ENCODE measurements around the gene ARFIP2. TPM values are rescaled to one million over a fixed set of nuclear protein-coding genes. Genes with fewer than 3 reads are reported as not detected.

Gene ARFIP2
- total RNA-seq, 6 donors from 2014 or later = 41.7 to 80.7 (median 54.6) TPM

- Histone ChIP-seq H3K9me3 (no peaks in the 10 kb centered on the region), H3K4me3 (no peak overlapping the region), H3K36me3 (no peaks in the 10 kb centered on the region), H3K27me3 (no peaks in the 10 kb centered on the region), H3K4me1 (no peaks in the 10 kb centered on the region), H3K27ac (no peak overlapping the region)
- no peak for DNase-seq
- no peak for TF ChIP-seq POLR2AphosphoS5 (IDR thresholded peaks at IDR 0.05)
- TF ChIP-seq POLR2A (IDR thresholded peaks at IDR 0.05) = no peak
- TF ChIP-seq, protein P1, sequence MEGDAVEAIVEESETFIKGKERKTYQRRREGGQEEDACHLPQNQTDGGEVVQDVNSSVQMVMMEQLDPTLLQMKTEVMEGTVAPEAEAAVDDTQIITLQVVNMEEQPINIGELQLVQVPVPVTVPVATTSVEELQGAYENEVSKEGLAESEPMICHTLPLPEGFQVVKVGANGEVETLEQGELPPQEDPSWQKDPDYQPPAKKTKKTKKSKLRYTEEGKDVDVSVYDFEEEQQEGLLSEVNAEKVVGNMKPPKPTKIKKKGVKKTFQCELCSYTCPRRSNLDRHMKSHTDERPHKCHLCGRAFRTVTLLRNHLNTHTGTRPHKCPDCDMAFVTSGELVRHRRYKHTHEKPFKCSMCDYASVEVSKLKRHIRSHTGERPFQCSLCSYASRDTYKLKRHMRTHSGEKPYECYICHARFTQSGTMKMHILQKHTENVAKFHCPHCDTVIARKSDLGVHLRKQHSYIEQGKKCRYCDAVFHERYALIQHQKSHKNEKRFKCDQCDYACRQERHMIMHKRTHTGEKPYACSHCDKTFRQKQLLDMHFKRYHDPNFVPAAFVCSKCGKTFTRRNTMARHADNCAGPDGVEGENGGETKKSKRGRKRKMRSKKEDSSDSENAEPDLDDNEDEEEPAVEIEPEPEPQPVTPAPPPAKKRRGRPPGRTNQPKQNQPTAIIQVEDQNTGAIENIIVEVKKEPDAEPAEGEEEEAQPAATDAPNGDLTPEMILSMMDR (IDR thresholded peaks at IDR 0.05) = no peak
- ATAC-seq (ENCODE audit: low FRiP score in 2 of 2) = no peak
Measured at GRCh38 chr11:6427516-6427915, 53.6 kb downstream of the ARFIP2 start.

Other genes with a start within 250 kb of the ARFIP2 start
- 100 to 1,000 TPM in 1 of 6 donors, 10 to 100 TPM in 5; 37.4 to 163 (median 39.6) TPM for gene FHIP1B, start 246.7 kb downstream of the ARFIP2 start, total RNA-seq
- gene CNGA4, start 242.2 kb downstream of the ARFIP2 start, total RNA-seq = 1 to 10 TPM in 4 of 6 donors, under 1 TPM in 2; 0.23 to 9.3 (median 1.8) TPM
- not detected for gene CCKBR, start 221.5 kb downstream of the ARFIP2 start, total RNA-seq
- 100 to 1,000 TPM in 2 of 6 donors, 10 to 100 TPM in 4; 45.1 to 173 (median 65.8) TPM for gene CAVIN3, start 160.8 kb downstream of the ARFIP2 start, total RNA-seq
- 10 to 100 TPM; 25.3 to 62.9 (median 53.9) TPM for gene SMPD1, start 90.9 kb downstream of the ARFIP2 start, total RNA-seq
- gene APBB1, start 62.2 kb downstream of the ARFIP2 start, total RNA-seq = 10 to 100 TPM; 30.4 to 66.8 (median 40.0) TPM
- 1 to 10 TPM in 5 of 6 donors, under 1 TPM in 1; 0.67 to 3.6 (median 2.6) TPM for gene HPX, start 40.3 kb downstream of the ARFIP2 start, total RNA-seq
- gene TRIM3, start 7.4 kb downstream of the ARFIP2 start, total RNA-seq = 10 to 100 TPM; 21.4 to 63.9 (median 28.7) TPM
- gene TIMM10B, start 170 bp upstream of the ARFIP2 start, total RNA-seq = 10 to 100 TPM; 21.0 to 53.0 (median 42.6) TPM
- gene DNHD1, start 15.9 kb upstream of the ARFIP2 start, total RNA-seq = 10 to 100 TPM; 10.5 to 79.6 (median 21.6) TPM
- 10 to 100 TPM; 13.4 to 25.2 (median 22.1) TPM for gene RRP8, start 122.3 kb upstream of the ARFIP2 start, total RNA-seq
- gene ILK, start 122.4 kb upstream of the ARFIP2 start, total RNA-seq = 100 to 1,000 TPM; 130 to 191 (median 146) TPM
- gene TAF10, start 130.9 kb upstream of the ARFIP2 start, total RNA-seq = 100 to 1,000 TPM in 3 of 6 donors, 10 to 100 TPM in 3; 60.8 to 153 (median 96.5) TPM
- 100 to 1,000 TPM in 4 of 6 donors, 10 to 100 TPM in 2; 71.6 to 240 (median 145) TPM for gene TPP1, start 138.1 kb upstream of the ARFIP2 start, total RNA-seq
- 10 to 100 TPM in 4 of 6 donors, 1 to 10 TPM in 2; 9.2 to 32.2 (median 12.8) TPM for gene DCHS1, start 174.5 kb upstream of the ARFIP2 start, total RNA-seq
- gene MRPL17, start 202.0 kb upstream of the ARFIP2 start, total RNA-seq = 10 to 100 TPM; 12.6 to 49.2 (median 22.8) TPM